Glutamatergic neuron (in vitro differentiated cells): Measurements from ENCODE around the gene SUN2. TPM values are rescaled to one million over a fixed set of nuclear protein-coding genes. Genes with fewer than 3 reads are reported as not detected.

Source experiments
- DNase-seq: peaks from one replicate; pipeline ENCODE4 v3.0.0; 2022
- H3K27ac Mint-ChIP-seq: one replicate; pipeline ENCODE4 v1.8.0; 2020; ENCODE audit warnings: mild to moderate bottlenecking, mixed read lengths, inconsistent platforms; ENCODE audit not compliant: unreplicated experiment
- H3K27me3 Mint-ChIP-seq: one replicate; pipeline ENCODE4 v1.8.0; 2020; ENCODE audit warnings: mild to moderate bottlenecking, moderate library complexity, mixed read lengths, inconsistent platforms; ENCODE audit not compliant: unreplicated experiment
- H3K36me3 Mint-ChIP-seq: one replicate; pipeline ENCODE4 v1.8.0; 2020; ENCODE audit warnings: mild to moderate bottlenecking, mixed read lengths, inconsistent platforms; ENCODE audit not compliant: unreplicated experiment
- H3K4me1 Mint-ChIP-seq: one replicate; pipeline ENCODE4 v1.8.0; 2020; ENCODE audit warnings: mild to moderate bottlenecking, low read depth, mixed read lengths, inconsistent platforms; ENCODE audit not compliant: unreplicated experiment
- H3K4me3 Mint-ChIP-seq: one replicate; pipeline ENCODE4 v1.8.0; 2020; ENCODE audit warnings: mild to moderate bottlenecking, mixed read lengths, inconsistent platforms; ENCODE audit not compliant: unreplicated experiment
- H3K9me3 Mint-ChIP-seq: one replicate; pipeline ENCODE4 v1.8.0; 2020; ENCODE audit warnings: mild to moderate bottlenecking, moderate library complexity, mixed read lengths, inconsistent platforms; ENCODE audit not compliant: unreplicated experiment
- CTCF ChIP-seq: fragments of 200-600 bp; sonication (generic); IDR thresholded peaks from one replicate; pipeline ENCODE4 v1.5.0; 2021; ENCODE audit not compliant: partially characterized antibody, unreplicated experiment
- total RNA-seq: library from RNA; stranded (reverse); fragmentation: NEBNext Ultra II Directional; extraction: Animal tissue kit (Norgen Biotek cat#: 25700); gene quantifications from one replicate; pipeline ENCODE4 v1.2.1, GENCODE V29; 2021; ENCODE audit not compliant: unreplicated experiment

Gene SUN2
- total RNA-seq, 1 donor from 2014 or later = 174 TPM

DNA sequence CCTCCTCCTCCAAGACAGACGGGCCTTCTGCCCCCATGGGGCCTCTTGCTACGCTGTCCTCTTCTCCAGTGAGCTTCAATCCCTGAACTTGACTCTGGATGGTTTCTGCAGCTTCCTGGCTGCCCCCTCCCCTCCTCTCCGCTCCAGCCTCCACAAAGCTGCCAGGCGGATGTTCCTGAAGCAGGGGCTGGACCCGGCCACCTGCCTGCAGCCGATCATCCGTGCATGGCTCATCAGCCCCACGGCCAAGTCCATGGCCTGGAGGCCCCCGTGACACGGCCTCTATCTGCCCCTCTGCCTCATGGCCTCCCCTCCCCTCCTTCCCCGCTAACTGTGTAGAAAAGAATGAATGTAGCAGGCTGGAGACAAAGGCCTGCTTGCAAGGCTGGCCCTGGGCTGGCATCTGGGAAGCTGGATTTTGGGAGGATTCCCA lies 6.8 kb upstream of the SUN2 start:
- no peaks in the 10 kb centered on the region for H3K36me3 Mint-ChIP-seq
- H3K27ac Mint-ChIP-seq = peak overlapping the region; percentile 43
- H3K4me3 Mint-ChIP-seq = no peak overlapping the region
- H3K4me1 Mint-ChIP-seq = peaks cover 27% of the 10 kb centered on the region
- peaks cover 10% of the 10 kb centered on the region for H3K27me3 Mint-ChIP-seq
- peaks cover 3% of the 10 kb centered on the region for H3K9me3 Mint-ChIP-seq
- no peak for TF ChIP-seq CTCF
- peak; percentile 60 for DNase-seq

- Mint-ChIP-seq H3K27ac (peak overlapping the region; percentile 85), H3K4me1 (peaks cover 33% of the 10 kb centered on the region), H3K4me3 (no peak overlapping the region), H3K27me3 (peaks cover 12% of the 10 kb centered on the region), H3K9me3 (peaks cover 4% of the 10 kb centered on the region), H3K36me3 (no peaks in the 10 kb centered on the region)
- no peak for DNase-seq
- no peak for TF ChIP-seq CTCF
Observed at GRCh38 chr22:38761202-38762162, 5.7 kb upstream of the SUN2 start.

GRCh38 chr22:38760477-38761201 lies 4.8 kb upstream of the SUN2 start:
- peak overlapping the region; percentile 85 for H3K27ac Mint-ChIP-seq
- peak; percentile 83 for DNase-seq
- H3K9me3 Mint-ChIP-seq = peaks cover 6% of the 10 kb centered on the region
- H3K4me1 Mint-ChIP-seq = peaks cover 34% of the 10 kb centered on the region
- H3K27me3 Mint-ChIP-seq = peaks cover 12% of the 10 kb centered on the region
- peak overlapping the region; percentile 72 for H3K4me3 Mint-ChIP-seq
- H3K36me3 Mint-ChIP-seq = no peaks in the 10 kb centered on the region
- TF ChIP-seq CTCF = no peak

GRCh38 chr22:38759005-38759404 lies 3.2 kb upstream of the SUN2 start:
- H3K4me1 Mint-ChIP-seq = peaks cover 32% of the 10 kb centered on the region
- peaks cover 9% of the 10 kb centered on the region for H3K9me3 Mint-ChIP-seq
- no peak for DNase-seq

More at GRCh38 chr22:38759005-38759404, 3.2 kb upstream of the SUN2 start:
- H3K27ac Mint-ChIP-seq = peak overlapping the region; percentile 88
- peaks cover 16% of the 10 kb centered on the region for H3K27me3 Mint-ChIP-seq
- H3K4me3 Mint-ChIP-seq = peak overlapping the region; percentile 15
- peaks cover 4% of the 10 kb centered on the region for H3K36me3 Mint-ChIP-seq
- no peak for TF ChIP-seq CTCF
